ENCODE data around the gene HUS1.
A peak's percentile ranks its signal among the peaks of the same experiment; 100 is the strongest.

The HUS1 gene

GRCh38 chr7:47978790-47979144 is 648 bp downstream of the HUS1 start:
- DNase-seq = no peak

GRCh38 chr7:47973739-47974138 is 5.7 kb downstream of the HUS1 start:
- no peak for DNase-seq

GRCh38 chr7:47970761-47971160 is 8.7 kb downstream of the HUS1 start:
- peak; percentile 23 to 67 for DNase-seq

- peak; percentile 48 to 63 for DNase-seq
Observed at GRCh38 chr7:47968847-47969774, 10.3 kb downstream of the HUS1 start.

GRCh38 chr7:47967708-47968107 is 11.7 kb downstream of the HUS1 start:
- no peak for DNase-seq

- DNase-seq = no peak
Observed at GRCh38 chr7:47967123-47967522, 12.3 kb downstream of the HUS1 start.

GRCh38 chr7:47965456-47965855 is 14.0 kb downstream of the HUS1 start:
- DNase-seq = no peak

GRCh38 chr7:47962262-47962661 is 17.2 kb downstream of the HUS1 start:
- no peak for DNase-seq

- peak in 1 of 2 donors; percentile 63 for DNase-seq
Observed at GRCh38 chr7:47957156-47957555, 22.3 kb downstream of the HUS1 start.

GRCh38 chr7:47956220-47956619 is 23.2 kb downstream of the HUS1 start:
- no peak for DNase-seq

- no peak for DNase-seq
Observed at GRCh38 chr7:47954231-47954911, 25.0 kb downstream of the HUS1 start.

- no peak for DNase-seq
Observed at GRCh38 chr7:47953822-47954221, 25.6 kb downstream of the HUS1 start.

GRCh38 chr7:47952224-47952623 is 27.2 kb downstream of the HUS1 start:
- no peak for DNase-seq

GRCh38 chr7:47951374-47951773 is 28.0 kb downstream of the HUS1 start:
- no peak for DNase-seq

- DNase-seq = no peak
Observed at GRCh38 chr7:47950714-47951113, 28.7 kb downstream of the HUS1 start.

GRCh38 chr7:47949703-47950102 is 29.7 kb downstream of the HUS1 start:
- DNase-seq = no peak

GRCh38 chr7:47948141-47948790 is 31.1 kb downstream of the HUS1 start, which contains the start of gene PKD1L1:
Gene PKD1L1 (minus strand): TSS chr7:47948466. CDS start chr7:47948440, 26 bp downstream.
- peak in 1 of 2 donors; percentile 67 for DNase-seq

GRCh38 chr7:47947355-47947749 is 32.1 kb downstream of the HUS1 start:
- DNase-seq = no peak

- no peak for DNase-seq
Observed at GRCh38 chr7:47946581-47947354, 32.6 kb downstream of the HUS1 start.

- DNase-seq = peak; percentile 79 to 82
Observed at GRCh38 chr7:47945261-47946015, 34.0 kb downstream of the HUS1 start.

GRCh38 chr7:47944536-47945260 is 34.7 kb downstream of the HUS1 start:
- no peak for DNase-seq

Measured in inflammatory macrophage (primary cell).